ENCODE data around the gene UBE2L3. TPM values are rescaled to one million over a fixed set of nuclear protein-coding genes. Genes with fewer than 3 reads are reported as not detected.
"Not testable (repeated sequence)": the region's sequence is repeated elsewhere in the genome, so short reads cannot be mapped to it uniquely, and the experiment has no call there.

Gene UBE2L3
- total RNA-seq, 2 experiments from 2014 or later: 57.3 to 75.5 TPM

- Mint-ChIP-seq H3K9me3 (ENCODE audit: low read depth) (no peaks in the 10 kb centered on the region), H3K36me3 (ENCODE audit: low read depth) (peaks cover 12% of the 10 kb centered on the region), H3K4me1 (peaks cover 23% of the 10 kb centered on the region), H3K4me3 (no peak within 1 kb of the TSS), H3K27me3 (no peaks in the 10 kb centered on the region), H3K27ac (no peak within 1 kb of the TSS)
- ChIA-PET CTCF (interaction anchor here (0.6 to 10.9 kb wide), 2 partner anchors 11 to 17 kb away, joined by 3 to 209 read pairs; partner anchors contain the start of gene SDF2L1), POLR2A (interaction anchor here (3.2 kb wide), 1 partner anchor 10 kb away, joined by 21 read pairs; the partner anchor contains the start of gene SDF2L1)
- intact Hi-C loops (cut with DNase I, micrococcal nuclease): no loop called here
- DNase-seq (peak; percentile 78), ATAC-seq (peak; percentile 24)
These were observed 64.9 kb downstream of the UBE2L3 start, which contains the start of gene CCDC116 for GRCh38 chr22:21632237-21632895. CCDC116 (plus strand) TSS chr22:21632760; CDS start chr22:21633182, 422 bp downstream.

DNA sequence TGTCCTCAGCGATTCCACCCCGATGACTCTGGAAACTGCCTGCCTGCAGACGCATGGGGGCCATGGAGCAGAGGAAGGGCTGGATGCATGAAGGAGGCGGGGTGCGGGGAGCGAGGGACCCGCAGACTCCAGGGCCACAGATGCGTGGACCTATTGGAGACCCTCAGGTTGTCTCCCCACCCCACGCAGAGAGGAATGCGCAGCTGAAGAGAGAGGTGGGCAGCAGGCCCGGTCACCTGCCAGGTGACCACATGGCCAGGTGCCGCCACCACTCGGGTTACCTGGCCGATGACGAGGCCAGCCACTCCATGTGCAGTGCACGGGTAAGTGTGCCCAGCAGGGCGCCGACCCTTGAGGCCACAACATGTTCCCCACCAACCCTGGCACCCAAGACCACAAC lies 65.4 kb downstream of the UBE2L3 start:
- Mint-ChIP-seq H3K9me3 (ENCODE audit: low read depth) (no peaks in the 10 kb centered on the region), H3K4me1 (peaks cover 17% of the 10 kb centered on the region), H3K4me3 (no peak overlapping the region), H3K27ac (no peak overlapping the region), H3K27me3 (no peaks in the 10 kb centered on the region), H3K36me3 (ENCODE audit: low read depth) (peaks cover 7% of the 10 kb centered on the region)
- ATAC-seq (no peak), DNase-seq (no peak)
- intact Hi-C loops (cut with DNase I, micrococcal nuclease): no loop called here
- ChIA-PET CTCF (interaction anchor here (10.9 kb wide), 1 partner anchor 10 kb away, joined by 209 read pairs; the partner anchor contains the start of gene SDF2L1), POLR2A (interaction anchor here (3.2 kb wide), 1 partner anchor 9 kb away, joined by 21 read pairs; the partner anchor contains the start of gene SDF2L1)

GRCh38 chr22:21633481-21633880 lies 66.0 kb downstream of the UBE2L3 start:
- Mint-ChIP-seq H3K4me3 (no peak overlapping the region), H3K4me1 (peaks cover 13% of the 10 kb centered on the region), H3K27ac (no peak overlapping the region), H3K27me3 (no peaks in the 10 kb centered on the region), H3K36me3 (ENCODE audit: low read depth) (peaks cover 2% of the 10 kb centered on the region), H3K9me3 (ENCODE audit: low read depth) (no peaks in the 10 kb centered on the region)
- intact Hi-C loops (cut with DNase I, micrococcal nuclease): no loop called here
- POLR2A ChIA-PET: no interaction called here
- DNase-seq: no peak
- CTCF ChIA-PET: interaction anchor here (10.9 kb wide), 1 partner anchor 10 kb away, joined by 209 read pairs; the partner anchor contains the start of gene SDF2L1
- ATAC-seq: no peak

DNA sequence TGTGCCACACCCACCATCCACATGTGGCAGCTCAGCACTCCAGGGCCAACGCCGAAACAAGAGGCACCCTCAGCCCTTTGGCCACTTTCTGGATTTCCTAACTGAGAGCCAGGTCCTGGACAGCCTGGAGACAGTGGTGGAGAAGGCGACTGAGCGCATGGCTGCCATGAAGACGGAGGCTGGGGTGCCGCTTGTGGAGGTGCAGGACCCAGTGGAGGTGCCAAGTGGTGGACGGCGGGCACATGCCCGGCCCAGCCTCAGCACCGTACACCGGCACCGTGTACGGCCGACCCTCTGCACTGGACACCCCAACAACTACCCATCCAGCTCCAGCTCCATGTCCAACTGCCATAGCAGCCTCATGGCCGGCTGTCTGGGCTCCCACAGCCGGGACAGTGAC lies 66.6 kb downstream of the UBE2L3 start:
- Mint-ChIP-seq H3K4me3 (no peak overlapping the region), H3K36me3 (ENCODE audit: low read depth) (peaks cover 2% of the 10 kb centered on the region), H3K4me1 (peaks cover 13% of the 10 kb centered on the region), H3K9me3 (ENCODE audit: low read depth) (no peaks in the 10 kb centered on the region), H3K27ac (no peak overlapping the region), H3K27me3 (no peaks in the 10 kb centered on the region)
- no peak for DNase-seq
- ChIA-PET POLR2A (no interaction called here), CTCF (interaction anchor here (10.9 kb wide), 1 partner anchor 9 kb away, joined by 209 read pairs; the partner anchor contains the start of gene SDF2L1)
- no peak for ATAC-seq
- intact Hi-C loops (cut with DNase I, micrococcal nuclease): no loop called here

DNA sequence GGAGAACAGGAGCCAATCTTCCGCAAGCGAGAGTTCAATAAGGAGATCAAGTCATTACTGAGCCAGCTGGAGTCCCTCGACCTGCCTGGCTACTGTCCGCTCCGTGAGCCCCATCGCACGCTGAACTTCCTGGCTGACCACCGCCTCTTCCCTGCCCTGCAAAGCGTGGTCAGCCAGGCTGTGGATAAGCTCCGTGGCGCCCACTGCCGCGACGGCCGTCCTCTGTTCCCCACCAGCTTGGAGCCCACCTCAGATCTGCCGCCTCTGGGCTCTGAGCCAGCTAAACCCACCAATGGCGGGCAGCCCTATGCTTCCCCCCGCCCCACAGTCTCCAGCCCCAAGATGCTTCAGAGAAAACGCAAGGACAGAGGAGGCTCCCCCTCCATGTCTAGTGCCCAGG lies 67.3 kb downstream of the UBE2L3 start:
- no peak for ATAC-seq
- CTCF ChIA-PET: interaction anchor here (0.6 to 10.9 kb wide), 2 partner anchors 8 to 66 kb away, joined by 3 to 209 read pairs; partner anchors contain the start of gene SDF2L1
- intact Hi-C loops (cut with DNase I, micrococcal nuclease): no loop called here
- POLR2A ChIA-PET: no interaction called here
- no peaks in the 10 kb centered on the region for H3K27me3 Mint-ChIP-seq
- DNase-seq: no peak
- H3K9me3 Mint-ChIP-seq (ENCODE audit: low read depth): no peaks in the 10 kb centered on the region
- no peak overlapping the region for H3K4me3 Mint-ChIP-seq
- no peak overlapping the region for H3K27ac Mint-ChIP-seq
- H3K4me1 Mint-ChIP-seq: peaks cover 13% of the 10 kb centered on the region
- no peaks in the 10 kb centered on the region for H3K36me3 Mint-ChIP-seq (ENCODE audit: low read depth)

GRCh38 chr22:21635771-21636510 lies 68.4 kb downstream of the UBE2L3 start:
- peaks cover 8% of the 10 kb centered on the region for H3K4me1 Mint-ChIP-seq
- H3K27me3 Mint-ChIP-seq: no peaks in the 10 kb centered on the region
- H3K4me3 Mint-ChIP-seq: no peak overlapping the region
- H3K27ac Mint-ChIP-seq: no peak overlapping the region
- DNase-seq (no peak), ATAC-seq (no peak)
- POLR2A ChIA-PET: no interaction called here
- H3K36me3 Mint-ChIP-seq (ENCODE audit: low read depth): no peaks in the 10 kb centered on the region
- CTCF ChIA-PET: interaction anchor here (10.9 kb wide), 1 partner anchor 7 kb away, joined by 209 read pairs; the partner anchor contains the start of gene SDF2L1
- intact Hi-C loops (cut with DNase I, micrococcal nuclease): no loop called here
- H3K9me3 Mint-ChIP-seq (ENCODE audit: low read depth): no peaks in the 10 kb centered on the region

- Mint-ChIP-seq H3K4me3 (no peak overlapping the region), H3K27ac (no peak overlapping the region), H3K27me3 (peaks cover 2% of the 10 kb centered on the region), H3K4me1 (peaks cover 14% of the 10 kb centered on the region), H3K9me3 (ENCODE audit: low read depth) (no peaks in the 10 kb centered on the region), H3K36me3 (ENCODE audit: low read depth) (no peaks in the 10 kb centered on the region)
- ChIA-PET CTCF (interaction anchor here (0.9 to 10.9 kb wide), 2 partner anchors 7 kb away, joined by 3 to 209 read pairs; partner anchors contain the start of gene SDF2L1), POLR2A (no interaction called here)
- no peak for ATAC-seq
- DNase-seq: no peak
- intact Hi-C loops (cut with DNase I, micrococcal nuclease): no loop called here
These were observed 69.2 kb downstream of the UBE2L3 start for GRCh38 chr22:21636629-21637218.

DNA sequence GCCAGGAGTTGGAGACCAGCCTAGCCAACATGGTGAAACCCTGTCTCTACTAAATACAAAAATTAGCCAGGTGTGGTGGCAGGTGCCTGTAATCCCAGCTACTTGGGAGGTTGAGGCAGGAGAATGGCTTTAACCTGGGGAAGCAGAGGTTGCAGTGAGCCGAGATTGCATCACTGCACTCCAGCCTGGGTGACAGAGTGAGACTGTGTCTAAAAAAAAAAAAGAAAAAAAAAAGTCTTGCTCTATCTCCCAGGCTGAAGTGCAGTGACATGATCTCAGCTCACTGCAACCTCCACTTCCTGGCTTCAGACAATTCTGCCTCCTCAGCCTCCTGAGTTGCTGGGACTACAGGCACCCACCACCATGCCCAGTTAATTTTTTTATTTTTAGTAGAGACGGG lies 69.9 kb downstream of the UBE2L3 start:
- not testable (repeated sequence) for H3K9me3 Mint-ChIP-seq (ENCODE audit: low read depth)

DNA sequence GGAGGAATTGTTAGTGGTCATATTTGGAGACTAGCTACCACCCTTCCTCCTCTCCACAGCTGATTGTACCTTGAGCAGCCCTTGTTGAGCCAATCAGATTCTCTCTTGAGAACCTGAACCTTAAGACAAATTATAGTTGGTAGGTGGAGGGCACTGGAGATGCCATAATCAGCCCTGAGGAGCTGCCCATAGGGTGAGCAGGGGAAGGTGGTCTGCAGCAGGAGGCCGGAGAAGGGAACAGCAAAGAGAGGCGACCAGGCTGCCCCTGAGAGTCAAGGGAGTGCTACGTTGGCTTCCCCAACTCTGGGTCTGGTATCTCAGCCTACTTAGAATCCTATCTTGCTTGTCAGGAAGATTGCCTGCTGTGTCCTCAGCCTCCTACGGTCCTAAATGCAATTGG lies 71.8 kb downstream of the UBE2L3 start:
- intact Hi-C loops (cut with DNase I, micrococcal nuclease): no loop called here
- Mint-ChIP-seq H3K27me3 (peaks cover 2% of the 10 kb centered on the region), H3K9me3 (ENCODE audit: low read depth) (no peaks in the 10 kb centered on the region), H3K27ac (no peak overlapping the region), H3K36me3 (ENCODE audit: low read depth) (peaks cover 12% of the 10 kb centered on the region), H3K4me3 (no peak overlapping the region), H3K4me1 (peaks cover 23% of the 10 kb centered on the region)
- DNase-seq (no peak), ATAC-seq (no peak)
- POLR2A ChIA-PET: no interaction called here
- CTCF ChIA-PET: interaction anchor here (9.6 kb wide), 1 partner anchor 8 kb away, joined by 209 read pairs; the partner anchor contains the start of genes CCDC116 and YDJC

More for the DNA sequence above, 69.9 kb downstream of the UBE2L3 start:
- POLR2A ChIA-PET; H3K27ac Mint-ChIP-seq; DNase-seq; H3K36me3 Mint-ChIP-seq (ENCODE audit: low read depth); H3K4me3 Mint-ChIP-seq; intact Hi-C loops (cut with DNase I, micrococcal nuclease); ATAC-seq; H3K27me3 Mint-ChIP-seq: not testable (repeated sequence)
- peaks cover 14% of the 10 kb centered on the region for H3K4me1 Mint-ChIP-seq
- CTCF ChIA-PET: interaction anchor here (0.9 kb wide), 1 partner anchor 8 kb away, joined by 3 read pairs; no protein-coding TSS in a partner anchor

- intact Hi-C loops (cut with DNase I, micrococcal nuclease): loop anchor here in 1 of 2 experiments (1.0 to 5.0 kb wide), 2 partner anchors 54 to 73 kb away; no protein-coding TSS in a partner anchor
- Mint-ChIP-seq H3K27me3 (peaks cover 2% of the 10 kb centered on the region), H3K4me1 (peaks cover 23% of the 10 kb centered on the region), H3K27ac (no peak overlapping the region), H3K9me3 (ENCODE audit: low read depth) (no peaks in the 10 kb centered on the region), H3K4me3 (peak overlapping the region; percentile 85), H3K36me3 (ENCODE audit: low read depth) (peaks cover 15% of the 10 kb centered on the region)
- ChIA-PET CTCF (interaction anchor here (9.6 kb wide), 1 partner anchor 10 kb away, joined by 209 read pairs; the partner anchor contains the start of genes CCDC116 and YDJC), POLR2A (interaction anchor here (2.7 kb wide), 1 partner anchor 9 kb away, joined by 21 read pairs; the partner anchor contains the start of genes CCDC116 and YDJC)
- ATAC-seq (no peak), DNase-seq (no peak)
These were observed 73.3 kb downstream of the UBE2L3 start for GRCh38 chr22:21640810-21641209.

DNA sequence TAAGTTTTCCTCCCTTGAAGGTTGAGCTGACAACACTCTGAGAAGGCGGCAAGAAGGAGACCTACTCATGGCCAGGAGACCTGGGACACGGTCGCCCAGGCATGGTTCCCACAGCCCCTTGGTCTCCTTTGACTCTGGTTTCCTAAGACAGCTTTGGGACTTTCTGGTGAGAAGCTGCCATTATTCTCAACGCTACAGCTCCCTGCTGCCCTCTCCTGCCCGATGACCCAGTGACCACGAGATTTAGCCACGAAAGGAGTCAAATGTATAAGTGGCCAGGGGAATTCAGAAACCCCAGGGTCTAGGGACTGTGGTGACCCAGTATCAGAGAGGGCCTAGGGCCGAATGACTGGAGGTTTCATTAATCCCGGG lies 73.9 kb downstream of the UBE2L3 start:
- H3K36me3 Mint-ChIP-seq (ENCODE audit: low read depth): peaks cover 19% of the 10 kb centered on the region
- peak overlapping the region; percentile 85 for H3K4me3 Mint-ChIP-seq
- intact Hi-C loops (cut with DNase I, micrococcal nuclease): loop anchor here in 1 of 2 experiments (1.0 to 5.0 kb wide), 2 partner anchors 54 to 73 kb away; no protein-coding TSS in a partner anchor
- no peak for DNase-seq
- no peaks in the 10 kb centered on the region for H3K9me3 Mint-ChIP-seq (ENCODE audit: low read depth)
- peaks cover 2% of the 10 kb centered on the region for H3K27me3 Mint-ChIP-seq
- H3K27ac Mint-ChIP-seq: peak overlapping the region; percentile 20
- H3K4me1 Mint-ChIP-seq: peaks cover 27% of the 10 kb centered on the region
- ChIA-PET CTCF (interaction anchor here (0.5 to 9.6 kb wide), 6 partner anchors 10 to 33 kb away, joined by 3 to 209 read pairs (median 6); partner anchors contain the start of genes CCDC116, PPIL2 and YDJC), POLR2A (interaction anchor here (0.8 to 4.3 kb wide), 3 partner anchors 10 to 16 kb away, joined by 3 to 36 read pairs (median 21); partner anchors contain the start of genes CCDC116 and YDJC)
- no peak for ATAC-seq

Measured in activated CD4-positive, alpha-beta T cell treated with anti-CD3 and anti-CD28 coated beads for 36 hours (primary cell).